Panc1 (cell line): ENCODE results near the gene KIAA1191. TPM values are rescaled to one million over a fixed set of nuclear protein-coding genes. Genes with fewer than 3 reads are reported as not detected.

ENCODE experiments used
- ATAC-seq: fragments of 200-7000 bp; cut with Tn5 transposase; 2 replicates; pipeline ENCODE4 v1.9.1; 2020; ENCODE audit warnings: mild to moderate bottlenecking, moderate library complexity
- BruUV-seq: library from RNA; stranded (reverse); fragments of 400-500 nt; replicated peaks from 2 replicates; lab custom pipeline; 2021; lab: Mats Ljungman, UMichigan
- CTCF ChIA-PET: fragments of 300-600 bp; sonication (Branson Sonifier 250); formaldehyde crosslinking; loops from one replicate; lab custom pipeline; 2022; ENCODE audit warnings: antibody characterized with exemption; lab: Charles Lee
- POLR2A ChIA-PET: fragments of 300-600 bp; sonication (Branson Sonifier 250); formaldehyde crosslinking; loops from one replicate; lab custom pipeline; 2022; ENCODE audit warnings: antibody characterized with exemption; lab: Charles Lee
- DNase-seq: peaks from one replicate; pipeline ENCODE4 v3.0.0-alpha.2; 2010; ENCODE audit warnings: low read depth, low spot score
- H3K27ac ChIP-seq: 2 replicates; pipeline ENCODE4 v1.5.1; 2011; ENCODE audit warnings: mild to moderate bottlenecking, low read length, inconsistent platforms
- H3K27me3 ChIP-seq: fragments of 200-500 bp; sonication (Bioruptor generic); 2 replicates; pipeline ENCODE4 v1.6.0; 2014; ENCODE audit warnings: low read length, inconsistent platforms; ENCODE audit not compliant: control insufficient read depth, insufficient read depth
- H3K36me3 ChIP-seq: fragments of 200-500 bp; sonication (Bioruptor generic); 2 replicates; pipeline ENCODE4 v1.5.1; 2014; ENCODE audit warnings: inconsistent platforms, mild to moderate bottlenecking, low read length, moderate library complexity; ENCODE audit not compliant: control insufficient read depth, insufficient read depth
- H3K4me1 ChIP-seq: 2 replicates; pipeline ENCODE4 v1.5.1; 2011; ENCODE audit warnings: inconsistent platforms, mild to moderate bottlenecking, low read length, moderate library complexity; ENCODE audit not compliant: control insufficient read depth, insufficient read depth
- H3K4me3 ChIP-seq, 2 experiments: 2 replicates each; pipeline ENCODE4 v1.5.1; 2011 to 2012; ENCODE audit warnings: low read depth in 2 of 2, low read length in 2 of 2, mild to moderate bottlenecking in 2 of 2, inconsistent platforms in 1 of 2, moderate library complexity in 1 of 2
- H3K9me3 ChIP-seq: fragments of 200-500 bp; sonication (Bioruptor generic); 2 replicates; pipeline ENCODE4 v1.5.1; 2014; ENCODE audit warnings: low read depth, mild to moderate bottlenecking, inconsistent platforms, low read length, moderate library complexity; ENCODE audit not compliant: control insufficient read depth, insufficient read depth
- POLR2AphosphoS5 ChIP-seq: IDR thresholded peaks from 2 replicates; pipeline ENCODE4 v1.6.1; 2012; ENCODE audit warnings: mild to moderate bottlenecking, low read depth, low read length, moderate library complexity
- SIN3A ChIP-seq: IDR thresholded peaks from 2 replicates; pipeline ENCODE4 v1.6.1; 2012; ENCODE audit warnings: low read depth, mild to moderate bottlenecking, low read length, moderate library complexity, borderline replicate concordance; ENCODE audit not compliant: insufficient read depth
- TCF7L2 ChIP-seq: IDR thresholded peaks from 2 replicates; pipeline ENCODE4 v1.6.1; 2011; ENCODE audit warnings: mild to moderate bottlenecking, low read depth, low read length, inconsistent platforms
- in situ Hi-C: cut with HindIII; loops from 2 replicates; pipeline ENCODE4 v1.10.0; 2016; ENCODE audit warnings: low sequenced_read_pairs, low pct_unique_long_range_greater_than_20kb
- intact Hi-C: fragments of 100-400 bp; cut with micrococcal nuclease; formaldehyde crosslinking; loops from one replicate; pipeline ENCODE4 v1.10.0; 2022; ENCODE audit not compliant: unreplicated experiment
- total RNA-seq: library from RNA; stranded (reverse); gene quantifications from one replicate; pipeline ENCODE4 v1.2.1, GENCODE V29; 2021; ENCODE audit not compliant: unreplicated experiment
- TF ChIP-seq, protein P1 (sequence below), 2 experiments: IDR thresholded peaks; 2 replicates each; pipeline ENCODE4 v1.6.1; 2011 to 2012; ENCODE audit warnings: low read depth in 2 of 2, control low read depth in 1 of 2, low read length in 1 of 2, mild to moderate bottlenecking in 1 of 2, moderate library complexity in 1 of 2; ENCODE audit not compliant: insufficient read depth in 1 of 2
- TF ChIP-seq, protein P2 (sequence below): fragments of 450-650 bp; IDR thresholded peaks from 2 replicates; pipeline ENCODE4 v1.5.1; 2017; ENCODE audit warnings: mild to moderate bottlenecking

Gene KIAA1191
- total RNA-seq, 1 experiment from 2014 or later: 92.3 TPM

DNA sequence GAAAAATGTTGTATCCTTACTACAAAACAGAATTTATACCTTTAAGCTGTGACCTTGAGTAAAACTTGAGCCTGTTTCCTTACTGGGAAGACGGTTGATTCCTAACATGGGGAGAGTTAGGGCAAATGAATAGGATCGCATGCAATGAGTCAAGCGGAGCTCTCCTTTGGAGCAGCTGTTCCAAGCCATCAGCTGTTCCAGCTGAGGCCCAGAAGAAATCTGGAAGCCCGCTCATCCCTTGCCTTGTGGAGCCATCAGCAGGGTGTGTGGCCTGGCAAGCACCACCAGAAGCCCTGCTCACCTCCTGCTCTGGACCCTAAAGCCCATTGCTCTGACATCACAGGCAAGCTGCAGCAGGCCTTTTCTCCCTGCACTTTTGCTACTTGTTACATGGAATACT, 8.0 kb downstream of the KIAA1191 start:
- in situ Hi-C loops (no loop called here), intact Hi-C loops (no loop called here)
- H3K4me3 ChIP-seq: no peak overlapping the region
- no peak for DNase-seq
- H3K4me1 ChIP-seq: no peaks in the 10 kb centered on the region
- H3K9me3 ChIP-seq: no peaks in the 10 kb centered on the region
- peaks cover 19% of the 10 kb centered on the region for H3K36me3 ChIP-seq
- TF ChIP-seq, protein P1, sequence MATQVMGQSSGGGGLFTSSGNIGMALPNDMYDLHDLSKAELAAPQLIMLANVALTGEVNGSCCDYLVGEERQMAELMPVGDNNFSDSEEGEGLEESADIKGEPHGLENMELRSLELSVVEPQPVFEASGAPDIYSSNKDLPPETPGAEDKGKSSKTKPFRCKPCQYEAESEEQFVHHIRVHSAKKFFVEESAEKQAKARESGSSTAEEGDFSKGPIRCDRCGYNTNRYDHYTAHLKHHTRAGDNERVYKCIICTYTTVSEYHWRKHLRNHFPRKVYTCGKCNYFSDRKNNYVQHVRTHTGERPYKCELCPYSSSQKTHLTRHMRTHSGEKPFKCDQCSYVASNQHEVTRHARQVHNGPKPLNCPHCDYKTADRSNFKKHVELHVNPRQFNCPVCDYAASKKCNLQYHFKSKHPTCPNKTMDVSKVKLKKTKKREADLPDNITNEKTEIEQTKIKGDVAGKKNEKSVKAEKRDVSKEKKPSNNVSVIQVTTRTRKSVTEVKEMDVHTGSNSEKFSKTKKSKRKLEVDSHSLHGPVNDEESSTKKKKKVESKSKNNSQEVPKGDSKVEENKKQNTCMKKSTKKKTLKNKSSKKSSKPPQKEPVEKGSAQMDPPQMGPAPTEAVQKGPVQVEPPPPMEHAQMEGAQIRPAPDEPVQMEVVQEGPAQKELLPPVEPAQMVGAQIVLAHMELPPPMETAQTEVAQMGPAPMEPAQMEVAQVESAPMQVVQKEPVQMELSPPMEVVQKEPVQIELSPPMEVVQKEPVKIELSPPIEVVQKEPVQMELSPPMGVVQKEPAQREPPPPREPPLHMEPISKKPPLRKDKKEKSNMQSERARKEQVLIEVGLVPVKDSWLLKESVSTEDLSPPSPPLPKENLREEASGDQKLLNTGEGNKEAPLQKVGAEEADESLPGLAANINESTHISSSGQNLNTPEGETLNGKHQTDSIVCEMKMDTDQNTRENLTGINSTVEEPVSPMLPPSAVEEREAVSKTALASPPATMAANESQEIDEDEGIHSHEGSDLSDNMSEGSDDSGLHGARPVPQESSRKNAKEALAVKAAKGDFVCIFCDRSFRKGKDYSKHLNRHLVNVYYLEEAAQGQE (IDR thresholded peaks at IDR 0.05; ENCODE audit: insufficient read depth in 1 of 2, low read depth in 2 of 2, low read length in 1 of 2): no peak
- no peak for TF ChIP-seq POLR2AphosphoS5
- TF ChIP-seq SIN3A: no peak
- no peak for TF ChIP-seq TCF7L2
- TF ChIP-seq, protein P2, sequence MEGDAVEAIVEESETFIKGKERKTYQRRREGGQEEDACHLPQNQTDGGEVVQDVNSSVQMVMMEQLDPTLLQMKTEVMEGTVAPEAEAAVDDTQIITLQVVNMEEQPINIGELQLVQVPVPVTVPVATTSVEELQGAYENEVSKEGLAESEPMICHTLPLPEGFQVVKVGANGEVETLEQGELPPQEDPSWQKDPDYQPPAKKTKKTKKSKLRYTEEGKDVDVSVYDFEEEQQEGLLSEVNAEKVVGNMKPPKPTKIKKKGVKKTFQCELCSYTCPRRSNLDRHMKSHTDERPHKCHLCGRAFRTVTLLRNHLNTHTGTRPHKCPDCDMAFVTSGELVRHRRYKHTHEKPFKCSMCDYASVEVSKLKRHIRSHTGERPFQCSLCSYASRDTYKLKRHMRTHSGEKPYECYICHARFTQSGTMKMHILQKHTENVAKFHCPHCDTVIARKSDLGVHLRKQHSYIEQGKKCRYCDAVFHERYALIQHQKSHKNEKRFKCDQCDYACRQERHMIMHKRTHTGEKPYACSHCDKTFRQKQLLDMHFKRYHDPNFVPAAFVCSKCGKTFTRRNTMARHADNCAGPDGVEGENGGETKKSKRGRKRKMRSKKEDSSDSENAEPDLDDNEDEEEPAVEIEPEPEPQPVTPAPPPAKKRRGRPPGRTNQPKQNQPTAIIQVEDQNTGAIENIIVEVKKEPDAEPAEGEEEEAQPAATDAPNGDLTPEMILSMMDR: no peak
- ATAC-seq: no peak
- ChIA-PET POLR2A (no interaction called here), CTCF (no interaction called here)
- no peaks in the 10 kb centered on the region for H3K27me3 ChIP-seq
- no peak overlapping the region for H3K27ac ChIP-seq
- BruUV-seq: no TSS peak

DNA sequence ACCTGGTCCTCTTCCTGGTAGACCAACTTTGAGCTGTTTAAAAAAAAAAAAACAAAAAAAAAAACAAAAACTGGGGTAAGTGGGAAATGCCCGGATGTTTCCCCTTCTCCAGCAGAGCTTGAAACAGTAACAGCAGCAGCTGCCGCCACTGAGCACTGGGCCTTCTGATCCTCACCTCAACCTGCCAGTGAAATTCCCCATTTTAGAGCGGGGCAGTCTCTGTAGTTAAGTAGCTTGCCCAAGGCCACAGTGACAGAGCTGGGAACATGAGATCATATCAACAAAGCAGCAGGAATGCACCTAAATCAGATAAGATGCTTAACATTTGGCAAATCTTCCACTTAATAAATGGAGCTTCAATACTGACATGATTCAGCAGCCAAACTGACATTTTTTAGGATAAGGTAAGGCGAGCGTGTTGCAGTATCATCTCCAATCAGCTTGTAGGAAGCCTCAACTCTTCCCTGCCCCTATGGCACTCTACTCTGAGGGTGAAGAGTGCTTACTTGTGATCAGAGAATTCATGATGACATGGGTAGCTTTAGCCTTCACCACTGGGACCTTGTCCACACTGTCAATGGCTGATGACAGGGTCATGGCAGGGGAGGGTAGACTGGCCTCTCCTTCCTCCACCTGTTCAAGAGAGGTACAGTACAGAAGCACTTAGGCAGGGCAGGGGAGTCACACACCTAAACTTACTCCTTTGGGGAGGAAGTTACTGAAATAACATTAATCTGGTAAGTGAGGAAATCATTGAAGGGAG, 9.3 kb downstream of the KIAA1191 start:
- Histone ChIP-seq H3K27ac (no peak overlapping the region), H3K27me3 (no peaks in the 10 kb centered on the region), H3K4me3 (no peak overlapping the region), H3K4me1 (no peaks in the 10 kb centered on the region), H3K36me3 (peaks cover 16% of the 10 kb centered on the region), H3K9me3 (no peaks in the 10 kb centered on the region)
- POLR2A ChIA-PET: interaction anchor here (0.7 kb wide), 1 partner anchor 1229 kb away, joined by 3 read pairs; no protein-coding TSS in a partner anchor
- CTCF ChIA-PET: interaction anchor here (0.6 to 0.8 kb wide), 3 partner anchors 22 to 294 kb away, joined by 4 to 8 read pairs (median 5); no protein-coding TSS in a partner anchor
- 0 out of 2 replicates have a peak, but pooled peaks have one; percentile 44 for ATAC-seq
- no peak for DNase-seq
- TF ChIP-seq POLR2AphosphoS5 (no peak), SIN3A (no peak), TCF7L2 (no peak)
- TF ChIP-seq, protein P2: no peak
- no TSS peak for BruUV-seq
- intact Hi-C loops: no loop called here
- in situ Hi-C loops: no loop called here
